Stomach (tissue), 4 donors: ENCODE results near the gene REG4.

ENCODE experiments used
- CTCF ChIP-seq, 7 experiments: fragments of 450-650 bp in 4 of 7; fragments of 200-600 bp in 3 of 7; sonication (generic) in 3 of 7; IDR thresholded peaks; one replicate each; pipeline ENCODE4 v1.5.1; 2016 to 2019; ENCODE audit warnings: antibody characterized with exemption in 7 of 7, control low read depth in 2 of 7, mild to moderate bottlenecking in 1 of 7
- EP300 ChIP-seq: sonication (generic); formaldehyde crosslinking; IDR thresholded peaks from one replicate; pipeline ENCODE4 v1.6.1; 2017; ENCODE audit warnings: antibody characterized with exemption
- POLR2AphosphoS5 ChIP-seq, 3 donors: sonication (generic); formaldehyde crosslinking; IDR thresholded peaks; one replicate each; pipeline ENCODE4 v1.6.1; 2016; ENCODE audit warnings: antibody characterized with exemption in 3 of 3

DNA sequence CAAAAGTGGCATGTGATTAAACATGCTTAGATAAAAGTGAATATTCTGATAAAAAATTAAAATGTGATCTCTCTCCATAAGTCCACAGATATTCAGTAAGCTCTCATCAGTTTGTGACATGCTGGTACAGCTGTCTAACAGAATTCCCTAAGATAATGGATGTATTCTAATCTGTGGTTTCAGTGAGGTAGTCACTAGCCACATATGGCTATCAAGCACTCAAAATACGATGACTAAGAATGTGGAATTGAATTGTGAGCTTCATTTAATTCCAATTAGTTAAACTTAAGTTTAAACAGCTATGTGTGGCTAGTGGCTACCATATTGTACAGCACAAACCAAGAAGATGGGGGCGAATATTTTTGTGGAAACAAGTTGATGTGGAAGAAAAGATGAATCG lies 4.1 kb upstream of the REG4 start:
- TF ChIP-seq CTCF (IDR thresholded peaks at IDR 0.05), result no peak
- no peak for TF ChIP-seq POLR2AphosphoS5 (IDR thresholded peaks at IDR 0.05)
- no peak for TF ChIP-seq EP300
